HepG2 (cell line): Measurements from ENCODE around the gene BEAN1. TPM values are rescaled to one million over a fixed set of nuclear protein-coding genes. Genes with fewer than 3 reads are reported as not detected.

ENCODE experiments used
- ARNTL ChIP-seq: sonication (generic); formaldehyde crosslinking; IDR thresholded peaks from 2 replicates; pipeline ENCODE4 v1.4.0; 2020; ENCODE audit warnings: mild to moderate bottlenecking, missing genetic modification reagents
- ELF3 ChIP-seq: IDR thresholded peaks from 2 replicates; pipeline ENCODE4 v1.6.1; 2016; ENCODE audit warnings: missing genetic modification reagents, missing compliant biosample characterization
- HOXA9 ChIP-seq: sonication (generic); formaldehyde crosslinking; IDR thresholded peaks from 2 replicates; pipeline ENCODE4 v1.8.1; 2022; ENCODE audit warnings: missing genetic modification reagents, mild to moderate bottlenecking, moderate library complexity, borderline replicate concordance
- JUN ChIP-seq: sonication (generic); formaldehyde crosslinking; IDR thresholded peaks from 2 replicates; pipeline ENCODE4 v1.4.0; 2020; ENCODE audit warnings: mild to moderate bottlenecking, missing genetic modification reagents
- KDM6A ChIP-seq: IDR thresholded peaks from 2 replicates; pipeline ENCODE4 v1.6.1; 2016; ENCODE audit warnings: low read depth
- PLRG1 ChIP-seq: fragments of 450-650 bp; conservative IDR thresholded peaks from 2 replicates; pipeline ENCODE4 v1.6.1; 2016
- RARA ChIP-seq: IDR thresholded peaks from 2 replicates; pipeline ENCODE4 v1.6.1; 2016; ENCODE audit warnings: missing genetic modification reagents, missing compliant biosample characterization
- TAF1 ChIP-seq: sonication (generic); formaldehyde crosslinking; IDR thresholded peaks from 2 replicates; pipeline ENCODE4 v1.4.0; 2020; ENCODE audit warnings: missing genetic modification reagents
- TCF7L2 ChIP-seq: IDR thresholded peaks from 2 replicates; pipeline ENCODE4 v1.6.1; 2011; ENCODE audit warnings: mild to moderate bottlenecking, low read depth, low read length, moderate library complexity
- ZEB1 ChIP-seq: IDR thresholded peaks from 2 replicates; pipeline ENCODE4 v1.6.1; 2012; ENCODE audit warnings: mild to moderate bottlenecking, low read depth, inconsistent platforms; ENCODE audit not compliant: insufficient replicate concordance
- ZFY ChIP-seq: sonication (generic); formaldehyde crosslinking; IDR thresholded peaks from 2 replicates; pipeline ENCODE4 v1.4.0; 2020; ENCODE audit warnings: missing genetic modification reagents
- ZNF788 ChIP-seq: sonication (generic); formaldehyde crosslinking; IDR thresholded peaks from 2 replicates; pipeline ENCODE4 v1.5.0; 2020; ENCODE audit warnings: mild to moderate bottlenecking, missing genetic modification reagents, borderline replicate concordance
- polyA plus RNA-seq, 8 experiments: library from polyadenylated mRNA; depleted of rRNA in 3 of 8; stranded (reverse) in 7 of 8; unstranded in 1 of 8; fragments of >200 nt; fragmentation: Illumina TruSeq in 4 of 8; extraction: Trizol in 4 of 8; gene quantifications; 2 replicates each; pipeline versions ENCODE4 v1.2.1 to v1.2.3, GENCODE V29; 2011 to 2016; ENCODE audit warnings: low read depth in 4 of 8, missing spikeins in 1 of 8, mixed read lengths in 1 of 8; ENCODE audit not compliant: insufficient read depth in 1 of 8
- total RNA-seq, 5 experiments: library from RNA; depleted of rRNA; stranded (reverse); fragments of >200 nt; fragmentation: Illumina TruSeq; extraction: Trizol; gene quantifications; 2 replicates each; pipeline ENCODE4 v1.2.3, GENCODE V29; 2016; ENCODE audit warnings: low read depth in 1 of 5
- TF ChIP-seq, protein P1 (sequence below): sonication (generic); formaldehyde crosslinking; IDR thresholded peaks from 2 replicates; pipeline ENCODE4 v1.4.0; 2020; ENCODE audit warnings: missing genetic modification reagents, borderline replicate concordance
- TF ChIP-seq, protein P2 (sequence below): sonication (generic); formaldehyde crosslinking; IDR thresholded peaks from 2 replicates; pipeline ENCODE4 v1.4.0; 2020; ENCODE audit warnings: mild to moderate bottlenecking, missing genetic modification reagents
- TF ChIP-seq, protein P3 (sequence below): sonication (generic); formaldehyde crosslinking; IDR thresholded peaks from 2 replicates; pipeline ENCODE4 v1.5.0; 2020; ENCODE audit warnings: missing genetic modification reagents
- TF ChIP-seq, protein P4 (sequence below): sonication (generic); formaldehyde crosslinking; IDR thresholded peaks from 2 replicates; pipeline ENCODE4 v1.4.0; 2020; ENCODE audit warnings: missing genetic modification reagents
- TF ChIP-seq, protein P5 (sequence below): IDR thresholded peaks from 2 replicates; pipeline ENCODE4 v1.6.1; 2016

BEAN1 gene
- total and polyA plus RNA-seq, 2 of the 13 experiments (the other 11 are each of a cell fraction or from before 2014, with no cell fraction given), result 0.53 to 1.4 TPM

DNA sequence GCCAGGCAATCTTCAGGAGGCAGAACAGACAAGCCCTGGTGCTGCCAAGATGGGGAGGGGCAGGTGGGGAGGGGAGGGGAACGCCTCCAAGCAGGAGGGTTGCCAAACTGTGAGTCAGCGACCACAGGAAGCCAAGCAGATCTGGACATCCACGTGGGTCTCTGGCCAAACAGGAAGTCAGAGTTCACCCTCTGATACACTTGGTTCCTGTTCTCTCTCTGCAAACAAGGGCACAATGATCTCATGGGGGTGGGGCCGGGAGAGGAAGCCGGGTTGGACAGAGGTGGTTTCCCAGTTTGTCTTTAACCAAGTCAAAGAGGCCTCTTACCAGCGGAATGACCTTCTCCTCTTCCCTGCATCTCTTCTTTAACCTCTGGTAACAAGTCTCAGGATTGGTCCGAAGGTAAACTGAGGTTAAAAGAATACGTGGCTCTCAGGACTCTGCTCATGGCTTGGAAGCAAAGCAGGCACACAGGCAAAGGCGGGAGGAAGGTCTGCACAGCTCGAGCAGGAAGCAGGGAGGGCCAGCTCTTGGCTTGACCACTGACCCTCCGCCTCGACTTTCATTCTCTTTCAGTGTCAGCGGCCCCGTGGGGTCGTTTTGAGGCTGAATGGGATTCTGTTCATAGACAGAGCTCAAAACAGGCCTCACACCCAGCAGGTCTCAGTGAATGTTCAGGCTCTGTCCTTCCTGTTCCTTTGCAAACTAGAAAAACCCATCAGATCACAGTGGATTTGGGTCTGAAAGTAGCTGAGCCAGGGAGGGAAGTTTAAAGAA lies 89.9 kb downstream of the BEAN1 start (continued):
- TF ChIP-seq, protein P1, sequence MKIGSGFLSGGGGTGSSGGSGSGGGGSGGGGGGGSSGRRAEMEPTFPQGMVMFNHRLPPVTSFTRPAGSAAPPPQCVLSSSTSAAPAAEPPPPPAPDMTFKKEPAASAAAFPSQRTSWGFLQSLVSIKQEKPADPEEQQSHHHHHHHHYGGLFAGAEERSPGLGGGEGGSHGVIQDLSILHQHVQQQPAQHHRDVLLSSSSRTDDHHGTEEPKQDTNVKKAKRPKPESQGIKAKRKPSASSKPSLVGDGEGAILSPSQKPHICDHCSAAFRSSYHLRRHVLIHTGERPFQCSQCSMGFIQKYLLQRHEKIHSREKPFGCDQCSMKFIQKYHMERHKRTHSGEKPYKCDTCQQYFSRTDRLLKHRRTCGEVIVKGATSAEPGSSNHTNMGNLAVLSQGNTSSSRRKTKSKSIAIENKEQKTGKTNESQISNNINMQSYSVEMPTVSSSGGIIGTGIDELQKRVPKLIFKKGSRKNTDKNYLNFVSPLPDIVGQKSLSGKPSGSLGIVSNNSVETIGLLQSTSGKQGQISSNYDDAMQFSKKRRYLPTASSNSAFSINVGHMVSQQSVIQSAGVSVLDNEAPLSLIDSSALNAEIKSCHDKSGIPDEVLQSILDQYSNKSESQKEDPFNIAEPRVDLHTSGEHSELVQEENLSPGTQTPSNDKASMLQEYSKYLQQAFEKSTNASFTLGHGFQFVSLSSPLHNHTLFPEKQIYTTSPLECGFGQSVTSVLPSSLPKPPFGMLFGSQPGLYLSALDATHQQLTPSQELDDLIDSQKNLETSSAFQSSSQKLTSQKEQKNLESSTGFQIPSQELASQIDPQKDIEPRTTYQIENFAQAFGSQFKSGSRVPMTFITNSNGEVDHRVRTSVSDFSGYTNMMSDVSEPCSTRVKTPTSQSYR (CRISPR knock-in tag), result peak; percentile 84
- TF ChIP-seq ELF3 (CRISPR knock-in tag) (peak; percentile 99), KDM6A (peak; percentile 90), HOXA9 (CRISPR knock-in tag) (no peak), ARNTL (CRISPR knock-in tag) (peak; percentile 93), TCF7L2 (no peak), PLRG1 (no peak), ZFY (CRISPR knock-in tag) (peak; percentile 85), RARA (peak; percentile 95), JUN (CRISPR knock-in tag) (peak; percentile 99), TAF1 (CRISPR knock-in tag) (peak; percentile 87), ZEB1 (no peak), ZNF788 (CRISPR knock-in tag) (peak; percentile 94; the same call in 1 of the 2 replicates)
- TF ChIP-seq, protein P2, sequence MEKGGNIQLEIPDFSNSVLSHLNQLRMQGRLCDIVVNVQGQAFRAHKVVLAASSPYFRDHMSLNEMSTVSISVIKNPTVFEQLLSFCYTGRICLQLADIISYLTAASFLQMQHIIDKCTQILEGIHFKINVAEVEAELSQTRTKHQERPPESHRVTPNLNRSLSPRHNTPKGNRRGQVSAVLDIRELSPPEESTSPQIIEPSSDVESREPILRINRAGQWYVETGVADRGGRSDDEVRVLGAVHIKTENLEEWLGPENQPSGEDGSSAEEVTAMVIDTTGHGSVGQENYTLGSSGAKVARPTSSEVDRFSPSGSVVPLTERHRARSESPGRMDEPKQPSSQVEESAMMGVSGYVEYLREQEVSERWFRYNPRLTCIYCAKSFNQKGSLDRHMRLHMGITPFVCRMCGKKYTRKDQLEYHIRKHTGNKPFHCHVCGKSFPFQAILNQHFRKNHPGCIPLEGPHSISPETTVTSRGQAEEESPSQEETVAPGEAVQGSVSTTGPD, result peak; percentile 95
- TF ChIP-seq, protein P3, sequence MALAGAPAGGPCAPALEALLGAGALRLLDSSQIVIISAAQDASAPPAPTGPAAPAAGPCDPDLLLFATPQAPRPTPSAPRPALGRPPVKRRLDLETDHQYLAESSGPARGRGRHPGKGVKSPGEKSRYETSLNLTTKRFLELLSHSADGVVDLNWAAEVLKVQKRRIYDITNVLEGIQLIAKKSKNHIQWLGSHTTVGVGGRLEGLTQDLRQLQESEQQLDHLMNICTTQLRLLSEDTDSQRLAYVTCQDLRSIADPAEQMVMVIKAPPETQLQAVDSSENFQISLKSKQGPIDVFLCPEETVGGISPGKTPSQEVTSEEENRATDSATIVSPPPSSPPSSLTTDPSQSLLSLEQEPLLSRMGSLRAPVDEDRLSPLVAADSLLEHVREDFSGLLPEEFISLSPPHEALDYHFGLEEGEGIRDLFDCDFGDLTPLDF (CRISPR knock-in tag), result peak; percentile 62; the same call in 1 of the 2 replicates
- TF ChIP-seq, protein P4, sequence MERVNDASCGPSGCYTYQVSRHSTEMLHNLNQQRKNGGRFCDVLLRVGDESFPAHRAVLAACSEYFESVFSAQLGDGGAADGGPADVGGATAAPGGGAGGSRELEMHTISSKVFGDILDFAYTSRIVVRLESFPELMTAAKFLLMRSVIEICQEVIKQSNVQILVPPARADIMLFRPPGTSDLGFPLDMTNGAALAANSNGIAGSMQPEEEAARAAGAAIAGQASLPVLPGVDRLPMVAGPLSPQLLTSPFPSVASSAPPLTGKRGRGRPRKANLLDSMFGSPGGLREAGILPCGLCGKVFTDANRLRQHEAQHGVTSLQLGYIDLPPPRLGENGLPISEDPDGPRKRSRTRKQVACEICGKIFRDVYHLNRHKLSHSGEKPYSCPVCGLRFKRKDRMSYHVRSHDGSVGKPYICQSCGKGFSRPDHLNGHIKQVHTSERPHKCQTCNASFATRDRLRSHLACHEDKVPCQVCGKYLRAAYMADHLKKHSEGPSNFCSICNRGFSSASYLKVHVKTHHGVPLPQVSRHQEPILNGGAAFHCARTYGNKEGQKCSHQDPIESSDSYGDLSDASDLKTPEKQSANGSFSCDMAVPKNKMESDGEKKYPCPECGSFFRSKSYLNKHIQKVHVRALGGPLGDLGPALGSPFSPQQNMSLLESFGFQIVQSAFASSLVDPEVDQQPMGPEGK (CRISPR knock-in tag), result peak; percentile 98
- TF ChIP-seq, protein P5, sequence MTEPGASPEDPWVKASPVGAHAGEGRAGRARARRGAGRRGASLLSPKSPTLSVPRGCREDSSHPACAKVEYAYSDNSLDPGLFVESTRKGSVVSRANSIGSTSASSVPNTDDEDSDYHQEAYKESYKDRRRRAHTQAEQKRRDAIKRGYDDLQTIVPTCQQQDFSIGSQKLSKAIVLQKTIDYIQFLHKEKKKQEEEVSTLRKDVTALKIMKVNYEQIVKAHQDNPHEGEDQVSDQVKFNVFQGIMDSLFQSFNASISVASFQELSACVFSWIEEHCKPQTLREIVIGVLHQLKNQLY, result peak; percentile 97
